NCI-H1694 (cell line): ENCODE measurements around the gene ILKAP.

Experiments
- DNase-seq: peaks from one replicate; lab custom pipeline; 2025; lab: John Stamatoyannopoulos, UW

ILKAP gene

GRCh38 chr2:238122287-238123217, 80.9 kb downstream of the ILKAP start:
- no peak for DNase-seq

DNA sequence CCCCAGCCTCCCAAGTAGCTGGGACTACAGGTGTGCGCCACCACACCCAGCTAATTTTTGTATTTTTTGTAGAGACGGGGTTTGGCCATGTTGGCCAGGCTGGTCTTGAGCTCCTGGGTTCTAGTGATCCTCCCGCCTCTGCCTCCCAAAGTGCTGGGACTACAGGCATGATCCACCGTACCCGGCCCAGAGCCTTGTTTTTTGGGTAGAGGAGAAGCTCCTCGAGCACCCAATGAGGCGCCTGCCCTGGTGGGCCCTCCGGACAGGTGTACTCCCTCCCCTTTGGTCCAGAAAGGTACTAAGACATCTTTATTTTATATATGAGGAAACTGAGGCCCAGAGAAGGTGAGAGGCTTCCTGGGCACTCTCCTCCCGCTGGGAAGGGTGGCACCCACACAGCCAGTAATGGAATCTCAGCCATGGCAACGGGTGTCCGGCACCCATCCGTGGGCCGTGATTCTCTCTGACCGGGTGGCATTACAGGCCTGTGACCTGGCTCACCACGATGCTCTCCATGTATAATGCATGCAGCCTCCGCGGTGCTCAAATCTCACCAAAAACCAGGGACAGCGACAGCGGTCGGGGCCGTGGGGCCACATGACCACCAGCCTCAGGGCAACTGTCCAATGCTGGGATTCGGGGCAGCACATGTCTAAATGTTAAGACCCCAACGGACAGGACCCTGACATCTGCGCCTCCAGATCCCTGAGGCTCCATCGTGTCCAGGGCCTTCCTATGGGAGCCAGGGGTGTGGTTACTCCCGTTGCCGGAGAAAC, 81.8 kb downstream of the ILKAP start:
- no peak for DNase-seq

DNA sequence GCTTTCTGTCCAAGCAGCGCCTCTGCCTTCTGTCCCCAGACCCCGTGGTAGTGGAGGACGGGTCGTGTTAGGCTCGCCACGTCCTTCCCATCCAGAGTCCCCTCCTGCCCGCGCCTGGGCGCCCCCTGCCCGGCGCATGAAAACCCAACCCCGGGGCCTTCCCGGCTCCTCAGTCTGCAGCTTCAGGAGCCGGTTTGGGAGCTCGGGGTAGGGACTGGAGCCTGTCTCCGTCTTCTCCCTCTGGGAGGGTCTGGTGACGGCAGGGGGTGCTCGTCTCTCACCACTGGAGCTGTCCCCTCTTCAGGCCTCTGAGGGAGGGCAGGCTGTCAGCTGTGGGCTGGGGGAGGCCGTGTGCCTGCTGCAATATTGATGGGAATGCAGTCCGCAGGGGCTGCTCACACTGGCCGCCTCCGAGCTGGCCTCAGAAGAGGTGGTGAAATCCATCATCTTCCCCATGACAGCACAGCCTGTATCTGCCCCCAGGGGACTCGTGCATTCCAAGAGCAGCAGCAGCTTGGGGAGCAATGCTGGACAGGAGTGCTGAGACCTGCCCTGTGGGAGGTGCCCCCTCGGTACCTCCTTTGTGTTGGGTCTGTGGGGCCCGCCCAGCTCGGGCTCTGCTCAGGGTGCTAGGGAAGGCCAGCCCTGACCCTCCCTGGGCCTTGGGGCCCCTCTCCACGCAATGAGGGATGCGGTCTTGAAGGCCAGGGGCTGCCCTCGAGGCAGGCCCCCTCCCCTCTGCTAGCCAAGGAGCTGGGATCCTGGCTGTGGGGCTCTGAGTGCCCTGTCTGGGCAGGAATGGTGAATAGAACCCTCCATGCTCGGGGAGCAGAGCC, 82.8 kb downstream of the ILKAP start:
- DNase-seq = no peak
